GM18526 (cell line): ENCODE measurements around the gene RADIL.

Experiments used
- POLR2A ChIP-seq: IDR thresholded peaks from 3 replicates; pipeline ENCODE4 v1.6.1; 2011; ENCODE audit not compliant: insufficient read length; ENCODE audit errors: extremely low read depth

RADIL gene

GRCh38 chr7:4886671-4887070 lies 3.2 kb upstream of the RADIL start:
- TF ChIP-seq POLR2A, result no peak

- TF ChIP-seq POLR2A, result no peak
Observed at GRCh38 chr7:4885317-4885807, 1.8 kb upstream of the RADIL start.

GRCh38 chr7:4884164-4884563 lies 648 bp upstream of the RADIL start:
- no peak for TF ChIP-seq POLR2A

DNA sequence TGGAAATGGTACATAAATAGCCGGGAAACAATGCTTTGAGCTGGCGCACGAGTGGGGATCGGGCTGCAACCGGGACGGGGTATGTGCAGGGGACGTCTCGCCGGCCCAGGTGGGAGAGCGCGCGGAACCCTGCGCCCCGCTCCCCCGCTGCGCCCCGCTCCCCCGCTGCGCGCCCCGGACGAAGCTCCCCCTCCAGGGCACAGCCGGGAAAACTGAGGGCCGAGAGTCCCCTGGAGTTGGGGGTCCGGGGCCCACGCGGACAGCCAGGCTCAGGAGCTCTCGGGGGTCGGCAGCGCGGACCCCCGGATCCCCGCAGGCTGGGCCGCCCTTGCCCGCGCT lies 514 bp downstream of the RADIL start:
- no peak for TF ChIP-seq POLR2A

- TF ChIP-seq POLR2A, result no peak
Observed at GRCh38 chr7:4882169-4883032, 1.1 kb downstream of the RADIL start.

GRCh38 chr7:4880218-4880617 lies 3.3 kb downstream of the RADIL start:
- no peak for TF ChIP-seq POLR2A

DNA sequence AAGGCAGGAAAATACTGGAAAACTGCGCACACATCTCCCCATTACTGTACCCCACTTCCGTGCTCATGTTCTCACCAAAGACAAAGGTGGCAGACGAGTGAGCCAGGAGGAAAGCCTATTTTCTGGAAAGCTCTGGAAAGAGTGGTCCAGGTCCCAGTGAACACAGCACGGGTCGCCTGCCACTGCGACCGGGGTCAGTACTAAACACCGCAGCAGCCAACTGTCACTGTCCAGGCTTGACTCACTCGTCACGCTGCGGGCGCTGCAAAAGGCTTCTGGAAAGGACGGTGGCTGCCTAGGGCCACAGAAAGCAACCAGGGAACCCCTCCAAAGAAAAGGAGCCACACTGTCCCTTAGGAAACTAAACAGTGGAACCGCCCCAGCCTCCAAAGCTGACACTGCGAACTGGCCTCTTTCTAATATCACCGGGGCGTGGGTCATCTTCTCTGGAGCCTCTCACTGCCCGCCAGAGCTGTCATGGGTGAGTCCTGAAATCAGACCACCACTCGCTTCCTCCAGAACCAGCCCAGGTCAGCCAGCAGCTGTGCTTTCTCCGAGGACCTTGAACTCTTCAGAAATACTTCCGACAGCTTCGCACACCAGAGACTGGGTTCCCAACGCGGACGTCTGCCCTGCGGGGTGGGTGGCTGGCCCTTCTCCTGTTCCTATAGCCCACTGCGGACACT lies 4.0 kb downstream of the RADIL start:
- no peak for TF ChIP-seq POLR2A

GRCh38 chr7:4878336-4879335 lies 4.9 kb downstream of the RADIL start:
- TF ChIP-seq POLR2A, result no peak

GRCh38 chr7:4876586-4876985 lies 6.9 kb downstream of the RADIL start:
- TF ChIP-seq POLR2A, result no peak

- no peak for TF ChIP-seq POLR2A
Observed at GRCh38 chr7:4875391-4875790, 8.1 kb downstream of the RADIL start.

- TF ChIP-seq POLR2A, result no peak
Observed at GRCh38 chr7:4873071-4873944, 10.2 kb downstream of the RADIL start.

DNA sequence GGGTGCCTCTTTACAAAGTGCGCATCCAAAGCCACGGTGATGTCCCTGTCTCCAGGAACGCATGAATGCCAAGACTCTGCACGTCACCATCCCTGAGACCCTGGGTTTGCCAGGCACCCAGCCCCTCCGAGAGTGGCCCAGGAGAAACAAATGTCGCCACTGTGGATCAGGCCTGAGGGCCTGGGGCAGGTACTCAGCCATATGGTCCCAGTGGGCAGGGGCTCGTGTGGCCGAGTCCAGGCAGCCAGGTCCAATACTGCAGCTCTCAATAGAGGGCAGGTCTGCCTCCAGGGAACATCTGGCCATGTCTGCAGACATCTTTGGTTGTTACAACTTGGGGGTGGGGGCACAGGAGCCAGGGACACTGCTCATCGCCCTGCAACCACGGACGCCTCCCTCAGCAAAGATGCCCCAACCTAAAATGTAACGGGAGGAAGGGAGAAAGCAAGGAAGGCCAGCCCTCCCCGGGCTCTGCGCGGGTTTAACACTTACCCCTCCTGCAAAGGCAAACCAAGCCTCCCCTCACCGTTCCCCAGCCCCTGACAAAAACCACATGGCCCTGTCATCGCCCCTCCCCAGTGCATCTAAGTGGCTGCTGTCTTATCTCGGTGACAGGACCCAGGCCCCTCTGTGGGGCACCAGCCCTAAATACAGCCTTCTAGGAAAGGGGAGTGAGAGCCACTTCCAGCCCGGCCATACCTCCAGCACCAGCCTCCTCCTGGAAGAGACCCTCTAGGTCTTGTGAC lies 11.4 kb downstream of the RADIL start:
- TF ChIP-seq POLR2A, result no peak

GRCh38 chr7:4871056-4871680 lies 12.3 kb downstream of the RADIL start:
- TF ChIP-seq POLR2A, result no peak
